ENCODE data around the gene TCAP.

Gene TCAP, protein sequence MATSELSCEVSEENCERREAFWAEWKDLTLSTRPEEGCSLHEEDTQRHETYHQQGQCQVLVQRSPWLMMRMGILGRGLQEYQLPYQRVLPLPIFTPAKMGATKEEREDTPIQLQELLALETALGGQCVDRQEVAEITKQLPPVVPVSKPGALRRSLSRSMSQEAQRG

DNA sequence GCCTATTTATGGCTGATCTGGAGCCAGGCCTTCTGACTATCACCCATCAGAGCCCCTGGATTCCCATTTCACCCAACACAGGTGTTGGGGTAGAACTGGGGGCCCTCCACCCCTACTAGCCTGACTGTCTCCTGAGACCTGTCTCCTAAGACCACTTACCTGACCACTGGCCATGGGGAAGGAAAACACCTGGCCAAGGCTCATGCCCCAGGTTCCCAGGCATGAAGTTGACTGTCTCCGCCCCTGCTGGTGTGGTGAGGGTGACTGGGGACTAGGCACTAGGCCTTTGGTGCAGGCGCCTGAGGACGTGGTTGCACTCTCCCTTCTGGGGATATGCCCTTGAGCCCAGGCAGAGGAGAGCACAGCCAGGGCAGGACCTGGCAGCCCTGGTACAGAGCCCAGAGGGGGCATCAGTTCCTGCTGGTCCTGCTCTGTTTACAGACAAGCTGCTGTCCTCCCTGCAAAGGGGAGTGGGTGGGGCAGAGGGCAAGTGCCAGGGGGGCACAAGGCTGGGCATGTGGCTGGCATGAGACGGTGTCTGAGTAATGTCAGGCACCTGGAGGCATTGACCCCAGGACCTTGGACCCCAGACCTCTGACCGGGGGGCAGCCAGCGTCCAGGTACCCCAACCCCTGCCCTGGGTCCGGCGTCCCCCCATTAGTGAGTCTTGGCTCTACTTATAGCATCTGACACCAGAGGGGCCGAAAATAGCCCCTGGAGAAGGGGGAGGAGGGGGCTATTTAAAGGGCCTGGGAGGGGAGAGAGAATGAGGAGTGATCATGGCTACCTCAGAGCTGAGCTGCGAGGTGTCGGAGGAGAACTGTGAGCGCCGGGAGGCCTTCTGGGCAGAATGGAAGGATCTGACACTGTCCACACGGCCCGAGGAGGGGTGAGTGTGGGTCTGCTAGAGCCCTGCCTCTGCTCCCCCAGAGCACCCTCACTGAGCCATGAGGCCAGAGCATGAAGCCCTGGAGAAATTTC is at the start of gene TCAP:
Gene TCAP, plus strand, starts transcription at position 769 of the 981 bp plus-strand sequence. Its CDS starts 11 bp downstream, at position 780.
- TF ChIP-seq GATA2 (IDR thresholded peaks at IDR 0.05; ENCODE audit: low read depth, low read length) (no peak), GATA3 (IDR thresholded peaks at IDR 0.05; ENCODE audit: low read depth, low read length) (no peak)

DNA sequence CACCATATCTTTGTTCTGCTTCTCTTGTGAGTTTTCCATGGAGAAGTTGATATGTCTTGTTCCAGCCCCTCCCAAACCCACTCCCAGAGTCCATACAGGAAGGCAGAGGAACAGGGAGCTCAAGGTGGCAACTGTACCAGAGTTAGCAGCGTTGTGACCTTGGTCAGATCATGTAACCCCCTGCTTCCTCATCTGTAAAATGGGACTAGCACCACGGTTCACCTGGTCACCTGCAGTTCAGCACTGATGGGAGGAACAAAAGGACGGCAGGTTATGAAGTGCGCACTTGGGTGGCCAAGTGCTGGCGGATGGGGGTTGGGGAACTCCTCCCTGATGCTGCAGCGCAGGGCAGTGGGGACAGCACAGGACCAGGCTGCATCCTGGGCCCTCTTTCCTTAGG is 49.7 kb upstream of the TCAP start:
- TF ChIP-seq GATA2 (IDR thresholded peaks at IDR 0.05; ENCODE audit: low read depth, low read length) (no peak), GATA3 (IDR thresholded peaks at IDR 0.05; ENCODE audit: low read depth, low read length) (no peak)

DNA sequence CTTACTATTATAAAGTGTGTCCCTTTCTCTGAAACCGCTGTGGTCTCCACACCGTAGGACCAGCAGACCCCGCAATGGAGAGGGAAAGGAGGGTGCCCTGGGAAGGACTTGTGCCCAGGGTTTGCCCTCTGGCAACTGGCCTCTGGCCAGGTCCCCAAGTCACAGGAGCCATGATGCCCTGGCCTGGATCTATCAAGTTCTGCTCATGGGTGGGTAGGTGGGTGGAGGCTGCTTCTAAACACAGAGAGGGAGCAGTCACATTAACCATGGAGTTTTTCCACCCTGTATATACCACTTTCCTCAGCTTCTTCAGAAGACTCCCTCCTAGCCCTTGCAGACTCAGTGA is 48.1 kb upstream of the TCAP start:
- TF ChIP-seq GATA3 (IDR thresholded peaks at IDR 0.05; ENCODE audit: low read depth, low read length) (no peak), GATA2 (IDR thresholded peaks at IDR 0.05; ENCODE audit: low read depth, low read length) (no peak)

DNA sequence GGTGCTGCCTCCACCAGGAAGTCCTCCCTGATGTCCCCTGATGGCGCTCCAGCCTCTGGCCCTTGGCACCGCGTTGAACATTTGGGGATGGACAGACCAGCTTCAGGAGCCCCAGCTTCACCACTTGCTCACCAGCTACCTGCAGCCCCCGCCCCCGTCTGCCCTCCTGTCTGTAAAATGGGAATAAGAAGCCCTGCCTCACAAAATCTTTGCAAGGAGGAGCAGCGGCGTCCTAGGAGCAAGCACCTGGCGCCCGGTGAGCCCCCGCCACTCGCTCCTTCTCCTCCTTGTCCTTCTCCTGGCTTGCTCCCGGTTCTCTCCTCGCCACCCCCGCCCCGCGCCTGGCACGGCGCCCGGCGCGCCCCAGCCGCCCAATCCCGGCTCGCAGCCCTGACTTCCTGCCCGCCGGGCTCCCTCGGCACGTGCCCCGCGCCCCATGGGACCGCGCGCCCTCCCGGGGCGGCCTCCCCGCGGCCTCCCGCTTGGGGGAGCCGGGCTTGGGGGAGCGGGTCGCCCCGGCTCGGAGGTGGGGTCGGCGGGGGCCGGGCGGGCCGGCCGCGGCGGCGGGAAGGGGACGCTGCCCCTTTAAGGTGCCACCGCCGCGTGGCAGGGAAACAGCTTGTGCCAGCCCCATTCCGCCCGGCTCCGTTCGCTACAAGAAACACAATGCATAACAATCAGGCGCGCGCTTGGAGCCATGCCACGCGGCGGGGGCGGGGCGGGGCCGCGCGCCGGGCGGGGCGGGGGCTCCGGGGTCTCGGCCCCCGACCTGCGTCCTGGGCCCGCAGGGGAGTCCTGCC is 47.5 kb upstream of the TCAP start:
- no peak for TF ChIP-seq GATA2 (IDR thresholded peaks at IDR 0.05; ENCODE audit: low read depth, low read length)
- TF ChIP-seq GATA3 (IDR thresholded peaks at IDR 0.05; ENCODE audit: low read depth, low read length) = no peak

DNA sequence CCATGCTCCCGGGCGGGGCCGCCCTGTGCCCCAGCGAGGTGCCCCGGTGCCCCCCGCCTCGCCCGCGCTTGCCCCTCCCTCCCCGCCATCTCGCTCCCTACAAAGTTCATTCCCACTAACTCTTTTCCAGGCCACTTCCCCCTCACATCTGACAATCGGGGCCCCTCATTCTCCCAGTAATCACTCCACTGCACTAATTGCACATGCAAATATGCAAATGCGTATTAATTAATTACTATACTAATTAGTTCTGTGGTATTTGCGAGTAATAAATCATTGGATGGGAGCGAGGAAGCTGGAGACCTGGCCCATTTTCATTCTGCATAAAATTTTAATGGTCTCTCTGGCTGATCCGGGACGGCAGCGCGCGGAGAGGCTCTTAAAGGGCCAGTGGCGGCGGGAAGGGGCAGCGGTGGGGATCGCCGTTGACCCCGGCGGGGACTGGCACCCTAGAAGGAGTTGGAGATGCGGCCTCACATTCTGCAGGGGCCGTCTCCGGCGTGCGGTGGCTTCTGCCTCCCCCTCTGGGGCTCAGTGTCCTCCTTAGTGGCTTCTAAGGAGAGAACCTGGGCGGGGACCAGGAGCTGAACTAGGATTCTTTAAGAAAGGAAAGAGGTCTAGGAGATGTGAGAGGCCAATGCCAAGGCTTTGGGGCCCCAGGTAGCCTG is 46.8 kb upstream of the TCAP start:
- TF ChIP-seq GATA2 (IDR thresholded peaks at IDR 0.05; ENCODE audit: low read depth, low read length) = no peak
- TF ChIP-seq GATA3 (IDR thresholded peaks at IDR 0.05; ENCODE audit: low read depth, low read length) = no peak

- TF ChIP-seq GATA3 (IDR thresholded peaks at IDR 0.05; ENCODE audit: low read depth, low read length) (no peak), GATA2 (IDR thresholded peaks at IDR 0.05; ENCODE audit: low read depth, low read length) (no peak)
These were observed 46.0 kb upstream of the TCAP start for GRCh38 chr17:39618956-39619785.

DNA sequence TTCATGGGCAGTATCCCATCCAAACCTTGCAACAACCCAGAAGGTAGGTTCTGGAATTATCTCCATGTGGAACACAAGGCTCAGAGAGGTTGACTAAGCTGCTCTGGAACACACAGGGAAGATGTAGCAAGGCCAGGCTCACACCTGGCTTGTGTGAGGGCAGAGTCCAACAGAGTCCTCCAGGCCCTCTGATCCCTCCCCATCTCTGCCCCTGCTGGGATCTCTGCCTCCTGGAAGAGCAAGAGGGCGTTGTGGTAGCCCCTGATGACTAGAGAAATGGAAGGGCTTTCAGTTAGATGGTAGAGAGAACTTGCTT is 45.4 kb upstream of the TCAP start:
- TF ChIP-seq GATA3 (IDR thresholded peaks at IDR 0.05; ENCODE audit: low read depth, low read length) (no peak), GATA2 (IDR thresholded peaks at IDR 0.05; ENCODE audit: low read depth, low read length) (no peak)

GRCh38 chr17:39621523-39622379 is 43.4 kb upstream of the TCAP start:
- TF ChIP-seq GATA3 (IDR thresholded peaks at IDR 0.05; ENCODE audit: low read depth, low read length) = no peak
- TF ChIP-seq GATA2 (IDR thresholded peaks at IDR 0.05; ENCODE audit: low read depth, low read length) = no peak

DNA sequence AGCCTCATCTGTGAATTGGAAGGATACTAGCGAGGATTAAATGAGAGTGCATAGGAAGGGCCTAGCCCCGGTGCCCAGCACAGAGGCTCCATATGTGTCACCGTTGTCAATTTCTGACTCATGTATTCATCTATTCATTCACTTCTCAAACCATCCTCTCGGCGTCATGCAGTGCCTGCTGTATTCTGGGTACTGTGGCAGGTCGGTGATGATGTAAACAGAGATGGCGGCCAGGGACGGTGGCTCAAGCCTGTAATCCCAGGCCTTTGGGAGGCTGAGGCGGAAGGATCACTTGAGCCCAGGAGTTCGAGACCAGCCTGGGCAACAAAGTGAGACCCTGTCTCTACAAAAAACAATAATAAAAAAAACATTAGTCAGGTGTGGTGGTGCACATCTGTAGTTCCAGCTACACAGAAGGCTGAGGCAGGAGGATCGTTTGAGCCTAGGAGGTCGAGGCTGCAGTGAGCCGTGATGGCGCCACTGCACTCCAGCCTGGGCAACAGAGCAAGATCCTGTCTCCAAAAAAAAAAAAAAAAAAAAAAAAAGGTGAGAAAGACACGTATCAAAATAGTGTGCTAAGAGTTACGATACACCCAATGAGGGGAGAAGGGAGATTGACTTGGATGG is 42.7 kb upstream of the TCAP start:
- TF ChIP-seq GATA3 (IDR thresholded peaks at IDR 0.05; ENCODE audit: low read depth, low read length) = no peak
- TF ChIP-seq GATA2 (IDR thresholded peaks at IDR 0.05; ENCODE audit: low read depth, low read length) = no peak

- TF ChIP-seq GATA2 (IDR thresholded peaks at IDR 0.05; ENCODE audit: low read depth, low read length) = no peak
- TF ChIP-seq GATA3 (IDR thresholded peaks at IDR 0.05; ENCODE audit: low read depth, low read length) = no peak
These were observed 41.7 kb upstream of the TCAP start for GRCh38 chr17:39623356-39623950.

DNA sequence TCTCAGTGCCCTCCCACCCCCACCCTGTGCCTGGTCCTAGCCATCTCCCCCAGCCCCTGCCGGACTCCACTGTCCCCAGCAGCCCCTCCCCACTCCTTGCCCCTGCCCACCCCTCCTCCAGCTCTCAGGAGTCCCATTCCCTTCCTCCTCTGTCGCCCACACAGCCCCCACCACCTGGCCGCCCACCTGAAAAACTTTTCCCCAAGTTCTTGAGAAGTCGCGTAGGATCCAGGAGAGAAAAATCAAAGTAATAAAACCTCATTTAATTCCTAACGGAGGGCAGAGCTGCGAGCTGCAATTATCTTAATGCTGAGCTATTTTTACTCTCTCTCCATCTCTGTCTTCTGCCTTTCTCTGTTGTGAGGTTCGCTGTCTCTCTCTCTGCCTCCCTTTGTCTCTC is 40.8 kb upstream of the TCAP start:
- no peak for TF ChIP-seq GATA2 (IDR thresholded peaks at IDR 0.05; ENCODE audit: low read depth, low read length)
- no peak for TF ChIP-seq GATA3 (IDR thresholded peaks at IDR 0.05; ENCODE audit: low read depth, low read length)
